T-helper 9 cell (primary cell): Measurements from ENCODE around the gene PRSS16.
"Not testable (repeated sequence)": the region's sequence is repeated elsewhere in the genome, so short reads cannot be mapped to it uniquely, and the experiment has no call there.

ENCODE experiments used
- DNase-seq: peaks from one replicate; pipeline ENCODE4 v3.0.0-alpha.2; 2020

PRSS16 gene

DNA sequence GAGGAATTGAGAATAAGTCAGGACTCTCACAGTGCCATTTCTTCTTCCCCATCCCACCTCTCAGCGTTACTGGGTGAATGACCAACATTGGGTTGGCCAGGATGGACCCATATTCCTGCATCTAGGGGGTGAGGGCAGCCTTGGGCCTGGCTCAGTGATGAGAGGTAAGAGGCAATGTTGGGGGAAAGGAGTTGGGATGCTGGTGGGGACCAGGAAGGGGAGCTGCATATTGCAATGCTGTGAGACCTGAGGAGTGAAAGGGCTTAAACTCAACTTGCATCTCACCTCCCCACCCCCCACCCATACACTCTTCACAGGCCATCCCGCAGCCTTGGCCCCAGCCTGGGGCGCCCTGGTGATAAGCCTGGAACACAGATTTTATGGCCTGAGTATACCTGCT is 1.3 kb downstream of the PRSS16 start:
- no peak for DNase-seq

DNA sequence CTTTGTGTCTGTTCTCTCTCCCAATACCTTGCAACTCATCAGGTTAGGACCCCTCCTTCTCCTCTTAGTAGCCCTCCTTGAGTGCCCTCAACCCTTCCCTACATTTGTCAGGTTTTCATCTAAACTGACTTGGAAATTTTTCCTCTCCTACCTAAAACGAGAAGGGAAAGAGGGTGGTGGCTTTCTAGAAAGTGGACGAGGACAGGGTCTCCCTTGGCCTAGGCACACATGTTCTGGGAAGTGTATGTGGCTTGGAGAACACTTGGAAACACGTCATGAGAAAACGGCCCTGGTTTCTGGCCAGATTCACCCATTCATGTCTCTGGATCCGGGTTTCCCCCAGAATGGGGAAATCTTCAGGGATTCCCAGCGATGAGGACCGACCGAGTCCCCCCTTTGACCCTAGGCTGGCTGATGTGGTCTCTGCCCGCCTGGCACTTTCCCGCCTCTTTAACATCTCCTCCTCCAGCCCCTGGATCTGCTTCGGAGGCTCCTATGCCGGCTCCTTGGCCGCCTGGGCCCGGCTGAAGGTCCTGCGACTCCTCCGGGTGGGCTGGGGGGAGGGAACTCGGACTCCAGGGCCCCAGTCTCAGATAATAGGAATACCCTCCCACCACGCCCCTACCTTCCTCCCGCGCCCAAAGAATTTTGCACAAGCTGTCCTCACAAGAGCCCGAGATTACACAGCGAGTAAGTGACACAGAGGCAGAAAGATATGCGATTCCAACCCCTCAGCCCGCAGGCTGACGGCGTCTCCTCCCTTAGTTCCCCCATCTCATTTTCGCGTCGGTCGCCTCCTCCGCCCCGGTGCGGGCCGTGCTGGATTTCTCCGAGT is 3.0 kb downstream of the PRSS16 start:
- no peak for DNase-seq

DNA sequence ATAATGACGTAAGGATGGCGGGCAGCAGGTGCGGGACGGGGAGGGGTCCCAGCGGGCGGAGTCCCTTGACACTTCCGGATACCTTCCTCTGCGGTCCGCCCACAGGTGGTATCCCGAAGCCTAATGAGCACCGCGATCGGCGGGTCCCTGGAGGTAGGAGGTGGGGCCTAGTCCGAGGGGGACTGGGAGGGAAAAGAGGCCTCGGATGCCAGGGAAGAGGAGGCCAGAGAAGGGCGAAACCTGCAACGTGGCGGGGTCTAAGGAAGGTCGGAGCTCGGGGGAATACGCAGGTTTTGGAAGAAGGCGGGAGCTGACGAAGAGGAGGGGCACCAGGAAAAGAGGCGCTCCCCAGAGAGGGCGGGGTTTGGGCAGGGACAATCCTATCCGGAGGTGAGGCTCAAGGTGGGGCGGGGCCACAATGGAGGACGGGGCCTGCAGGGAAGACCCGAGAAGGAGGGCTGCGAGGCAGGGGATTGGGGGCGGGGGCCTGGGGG is 3.7 kb downstream of the PRSS16 start:
- peak; percentile 24 for DNase-seq

DNA sequence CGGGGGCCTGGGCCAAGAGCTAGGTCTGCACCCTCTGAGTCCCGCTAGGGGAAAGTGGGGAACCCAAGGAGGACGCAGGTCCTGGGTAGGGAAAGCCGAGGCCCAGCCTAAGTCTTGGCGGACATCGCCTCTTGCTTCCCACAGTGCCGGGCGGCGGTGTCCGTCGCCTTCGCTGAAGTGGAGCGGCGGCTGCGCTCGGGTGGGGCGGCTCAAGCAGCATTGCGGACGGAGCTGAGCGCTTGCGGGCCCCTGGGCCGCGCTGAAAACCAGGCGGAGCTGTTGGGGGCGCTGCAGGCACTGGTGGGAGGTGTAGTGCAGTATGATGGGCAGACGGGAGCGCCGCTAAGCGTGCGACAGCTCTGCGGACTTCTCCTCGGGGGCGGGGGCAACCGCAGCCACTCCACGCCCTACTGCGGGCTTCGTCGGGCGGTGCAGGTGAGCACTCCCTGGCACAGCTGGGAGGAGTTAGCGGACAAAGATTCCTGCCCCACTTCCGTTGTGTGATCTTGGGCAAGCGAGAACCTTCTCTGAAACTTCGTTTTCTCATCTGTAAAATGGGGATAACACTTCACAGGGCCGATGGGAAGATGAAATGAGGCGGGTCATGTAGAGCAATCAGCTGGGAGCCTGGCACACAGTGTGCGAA is 4.2 kb downstream of the PRSS16 start:
- peak; percentile 41 for DNase-seq

DNA sequence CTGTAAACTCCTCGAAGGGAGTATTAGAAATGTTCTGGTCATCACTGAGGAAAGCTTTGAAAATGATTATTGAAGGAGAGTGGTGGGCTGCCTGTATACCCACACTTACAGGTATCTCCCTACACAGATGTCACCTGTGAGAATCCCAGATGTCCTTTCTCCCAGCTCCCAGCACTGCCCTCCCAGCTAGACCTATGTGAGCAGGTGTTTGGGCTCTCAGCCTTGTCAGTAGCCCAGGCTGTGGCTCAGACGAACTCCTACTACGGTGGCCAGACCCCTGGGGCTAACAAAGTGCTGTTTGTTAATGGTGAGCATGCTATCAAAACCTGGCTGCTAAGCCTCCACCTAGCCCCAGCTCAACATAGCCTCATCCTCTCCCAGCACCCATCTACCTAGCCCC is 7.1 kb downstream of the PRSS16 start:
- DNase-seq = no peak

DNA sequence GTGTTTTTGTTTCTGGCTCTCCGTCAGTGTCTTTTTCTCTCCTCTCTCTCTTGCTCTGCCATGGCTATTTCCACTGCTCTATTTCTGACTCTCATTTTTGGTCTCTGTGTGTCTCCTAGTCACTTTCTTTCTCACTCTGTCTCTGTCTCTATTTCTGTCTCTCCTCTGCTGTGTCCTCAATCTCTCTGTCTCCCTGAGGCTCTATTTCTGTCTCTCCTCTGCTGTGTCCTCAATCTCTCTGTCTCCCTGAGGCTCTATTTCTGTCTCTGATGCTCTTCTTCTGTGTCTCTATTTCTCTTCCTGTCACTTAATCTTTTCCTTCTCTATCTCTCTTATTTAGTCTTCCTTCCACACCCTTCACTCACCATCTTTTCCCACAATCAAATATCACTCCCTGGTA is 8.4 kb downstream of the PRSS16 start:
- DNase-seq = no peak

DNA sequence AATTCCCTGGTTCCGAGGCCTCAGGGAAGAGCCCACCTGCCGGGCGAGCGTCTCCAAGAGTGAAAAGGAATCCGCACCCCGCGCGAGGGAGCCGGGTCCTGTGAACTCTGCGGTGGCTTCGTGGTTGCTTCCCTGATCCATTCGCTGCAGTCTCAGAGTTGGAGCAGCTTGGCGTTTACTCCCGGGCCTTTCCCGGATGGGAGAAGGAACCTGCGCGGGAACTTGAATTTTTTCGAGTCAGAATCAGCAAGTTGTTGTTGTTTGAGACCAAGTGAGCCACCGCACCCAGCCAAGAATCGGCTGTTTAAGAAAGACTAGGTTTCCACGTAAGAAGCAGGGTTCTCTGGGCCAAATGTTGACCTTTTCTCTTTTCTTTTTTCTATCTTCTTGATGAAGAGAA is 12.9 kb downstream of the PRSS16 start:
- DNase-seq = no peak

DNA sequence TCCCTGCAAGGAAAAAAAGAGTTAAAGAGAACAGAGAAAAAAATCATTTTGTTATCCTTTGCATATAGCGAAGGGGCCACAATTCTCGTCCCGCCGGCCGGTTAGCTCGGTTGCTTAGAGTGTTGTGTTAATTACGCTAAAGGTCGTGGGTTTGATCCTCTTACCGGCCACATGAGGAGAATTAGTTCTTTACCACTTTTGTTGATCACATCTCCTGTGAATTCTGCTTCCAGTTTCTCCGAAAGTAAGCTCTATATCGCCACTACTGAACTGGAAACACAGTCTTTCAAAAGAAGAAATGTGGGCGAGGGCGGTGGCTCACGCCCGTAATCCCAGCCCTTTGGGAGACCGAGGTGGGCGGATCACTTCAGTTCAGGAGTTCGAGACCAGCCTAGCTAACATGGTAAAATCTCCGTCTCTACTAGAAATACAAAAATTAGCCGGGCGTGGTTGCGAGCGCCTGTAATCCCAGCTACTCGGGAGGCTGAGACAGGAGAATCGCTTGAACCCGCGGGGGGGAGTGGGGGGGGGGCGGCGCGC is 13.4 kb downstream of the PRSS16 start:
- no peak for DNase-seq

DNA sequence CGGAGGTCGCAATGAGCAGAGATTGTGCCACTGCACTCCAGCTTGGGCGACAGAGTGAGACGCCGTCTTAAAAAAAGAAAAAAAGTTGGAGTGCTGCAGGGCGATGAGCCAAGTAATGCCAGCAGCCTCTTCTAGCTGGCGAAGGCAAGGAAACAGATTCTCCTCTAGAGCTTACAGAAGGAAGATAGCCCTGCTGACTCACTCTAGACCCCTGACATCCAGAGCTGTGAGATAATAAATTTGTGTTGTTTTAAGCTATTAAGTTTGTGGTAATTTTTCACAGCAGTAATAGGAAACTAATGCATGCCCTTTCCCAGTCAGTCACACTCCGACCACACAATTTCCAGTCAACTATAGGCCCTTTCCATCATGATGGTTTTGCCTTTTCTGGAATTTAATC is 16.4 kb downstream of the PRSS16 start:
- DNase-seq = no peak

DNA sequence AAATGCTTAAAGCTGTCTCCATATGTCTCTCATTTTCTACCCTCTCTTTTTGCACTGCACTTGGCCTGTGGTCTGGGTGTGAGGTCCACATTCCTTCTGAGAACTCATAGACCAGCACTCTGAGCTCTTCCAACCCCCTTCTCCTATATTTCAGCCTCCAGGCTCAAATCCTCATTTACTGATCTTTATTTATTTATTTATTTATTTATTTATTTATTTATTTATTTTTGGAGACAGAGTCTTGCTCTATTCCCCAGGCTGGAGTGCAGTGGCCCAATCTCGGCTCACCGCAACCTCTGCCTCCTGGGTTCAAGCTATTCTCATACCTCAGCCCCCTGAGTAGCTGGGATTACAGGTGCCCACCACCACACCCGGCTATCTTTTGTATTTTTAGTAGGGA is 19.5 kb downstream of the PRSS16 start:
- DNase-seq = not testable (repeated sequence)

DNA sequence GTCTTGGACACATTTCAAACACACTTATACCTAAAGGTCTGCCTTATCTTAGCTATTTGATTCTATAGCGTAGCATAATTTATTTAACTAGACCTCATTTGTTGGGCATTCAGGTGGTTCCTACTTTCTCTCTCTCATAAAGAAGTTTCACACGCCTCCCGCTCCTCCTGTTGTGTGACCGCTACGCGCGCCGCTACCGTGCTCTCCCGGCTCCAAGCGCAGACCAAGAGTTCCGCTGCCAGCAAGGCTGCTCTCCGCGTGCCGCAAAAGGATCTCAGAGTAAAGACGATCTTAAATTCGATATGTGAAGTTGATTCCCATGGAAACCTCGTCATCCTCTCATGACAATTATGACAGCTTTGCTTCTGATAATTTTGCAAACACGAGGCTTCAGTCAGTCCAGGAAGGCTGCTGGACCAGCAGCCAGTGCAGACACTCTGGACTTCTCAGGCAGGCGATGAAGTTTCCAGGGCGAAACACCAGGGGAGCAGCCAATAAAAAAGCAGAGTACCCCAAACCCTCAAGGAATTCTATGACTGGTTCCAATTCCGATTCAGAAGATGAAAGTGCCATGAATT is 20.4 kb downstream of the PRSS16 start:
- DNase-seq = no peak

DNA sequence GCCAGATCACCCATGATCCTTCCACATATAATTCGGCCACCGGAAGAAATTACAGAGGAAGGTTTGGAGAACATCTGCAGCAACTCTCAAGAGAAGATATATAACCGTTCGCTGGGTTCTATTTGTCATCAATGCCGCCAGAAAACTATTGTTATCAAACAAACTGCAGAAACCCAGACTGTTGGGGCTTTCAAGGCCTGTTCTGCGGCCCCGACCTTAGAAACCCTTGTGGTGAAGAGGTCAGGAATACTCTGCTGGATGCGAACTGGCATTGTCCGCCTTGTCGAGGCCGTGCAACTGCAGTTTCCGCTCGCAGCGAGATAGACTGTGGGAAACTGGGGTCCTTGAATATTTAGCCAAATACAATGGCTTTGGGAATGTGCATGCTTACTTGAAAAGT is 21.3 kb downstream of the PRSS16 start:
- no peak for DNase-seq

DNA sequence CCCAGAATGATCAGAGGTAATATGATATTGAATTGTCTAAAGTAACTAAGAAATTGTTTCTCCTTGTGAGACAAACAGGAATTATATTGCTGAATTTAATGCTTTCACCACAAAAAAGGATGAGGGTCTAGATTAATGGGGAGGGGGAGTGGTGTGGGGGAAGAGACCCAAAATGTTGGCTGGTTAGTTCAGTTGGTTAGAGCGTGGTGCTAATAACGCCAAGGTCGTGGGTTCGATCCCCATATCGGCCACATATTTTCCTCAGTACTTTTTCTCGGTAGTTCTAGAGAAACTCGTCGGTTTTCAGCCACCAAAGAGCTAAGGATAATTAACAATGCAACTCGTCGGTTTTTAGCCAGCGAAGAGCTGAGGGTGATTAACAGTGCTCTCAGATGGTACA is 26.3 kb downstream of the PRSS16 start:
- DNase-seq = no peak

DNA sequence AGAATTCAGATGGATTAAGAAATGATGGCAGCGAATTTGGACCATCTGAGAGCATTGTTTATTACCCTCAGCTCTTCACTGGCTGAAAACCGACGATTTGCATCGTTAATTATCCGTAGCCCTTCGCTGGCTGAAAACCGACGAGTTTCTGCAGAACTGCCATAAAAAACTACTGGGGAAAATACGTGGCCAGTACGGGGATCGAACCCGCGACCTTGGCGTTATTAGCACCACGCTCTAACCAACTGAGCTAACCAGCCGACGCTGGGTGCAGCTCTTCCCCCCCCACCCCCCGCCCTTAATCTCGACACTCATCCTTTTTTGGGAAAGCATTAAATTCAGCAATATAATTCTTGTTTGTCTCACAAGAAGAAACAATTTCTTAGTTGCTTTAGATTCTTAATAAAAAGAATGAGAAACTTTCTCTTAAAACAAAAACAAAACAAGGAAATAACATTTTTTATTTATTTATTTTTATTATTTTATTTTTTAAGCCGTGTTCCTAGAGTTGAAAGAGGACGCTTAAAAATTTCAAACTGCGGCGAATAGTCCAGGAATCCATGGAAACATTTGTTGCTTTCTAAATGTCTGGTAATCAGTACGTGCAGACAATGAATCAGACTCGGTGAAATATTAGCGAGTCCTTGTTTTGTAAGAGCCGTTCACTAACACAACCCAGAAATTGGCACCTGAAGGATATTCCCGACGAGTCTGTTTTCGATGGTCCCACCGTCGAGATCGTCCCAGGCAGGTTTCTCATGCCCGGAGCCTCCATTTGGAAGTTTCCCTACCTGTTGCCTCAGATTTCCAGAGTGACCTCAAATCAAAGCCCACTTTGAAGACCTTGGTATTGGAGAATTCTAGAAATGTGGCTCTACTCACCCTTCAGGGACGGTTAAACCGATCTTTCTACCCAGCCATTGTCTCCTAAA is 27.8 kb downstream of the PRSS16 start:
- DNase-seq = no peak

DNA sequence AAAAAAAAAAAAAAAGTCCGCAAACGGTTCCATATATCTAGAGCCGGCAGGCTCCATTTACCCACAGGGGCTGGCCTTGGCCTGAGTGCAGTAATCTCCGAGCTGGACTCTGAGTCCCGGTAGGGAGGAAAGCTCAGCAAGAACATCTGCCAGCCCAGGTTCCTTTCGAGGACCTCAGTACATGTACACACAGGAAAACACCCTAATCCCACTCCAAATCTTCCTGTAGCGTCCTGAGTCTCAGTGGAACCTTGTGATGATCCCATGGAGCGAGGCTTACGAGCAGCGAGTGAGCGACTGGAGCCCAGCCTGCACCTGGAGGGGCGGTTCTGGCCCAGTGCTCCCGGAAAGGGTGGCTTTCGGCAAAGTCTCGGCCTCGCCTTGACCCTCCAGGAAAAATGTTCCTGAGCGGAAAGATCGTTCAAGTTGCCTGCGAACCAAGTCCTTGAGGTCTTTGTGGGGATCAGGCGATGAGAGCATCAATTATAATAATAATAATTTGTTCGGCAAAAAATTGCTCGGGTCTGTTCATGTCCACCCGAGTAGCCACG is 32.1 kb downstream of the PRSS16 start:
- no peak for DNase-seq

DNA sequence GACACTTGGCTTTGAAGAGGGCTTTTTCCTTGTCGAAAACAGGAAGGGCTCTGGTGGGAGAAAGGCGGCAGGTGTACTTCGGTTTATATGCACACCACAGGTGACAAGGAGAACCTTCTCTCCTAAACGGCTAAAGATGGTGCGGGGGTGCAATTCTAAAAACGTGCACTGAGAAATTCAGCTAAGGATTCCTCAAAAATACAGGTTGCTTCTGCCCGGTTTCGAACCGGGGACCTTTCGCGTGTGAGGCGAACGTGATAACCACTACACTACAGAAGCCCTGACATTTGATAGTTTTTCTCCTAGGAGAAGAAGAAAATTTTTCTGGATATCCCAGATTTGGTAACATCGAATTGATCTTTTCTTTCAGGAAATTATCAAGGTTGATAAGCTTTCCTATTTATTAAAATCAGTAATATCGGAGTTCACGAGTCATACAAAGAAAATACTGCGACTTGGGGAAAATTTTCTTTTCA is 32.6 kb downstream of the PRSS16 start:
- DNase-seq = no peak

DNA sequence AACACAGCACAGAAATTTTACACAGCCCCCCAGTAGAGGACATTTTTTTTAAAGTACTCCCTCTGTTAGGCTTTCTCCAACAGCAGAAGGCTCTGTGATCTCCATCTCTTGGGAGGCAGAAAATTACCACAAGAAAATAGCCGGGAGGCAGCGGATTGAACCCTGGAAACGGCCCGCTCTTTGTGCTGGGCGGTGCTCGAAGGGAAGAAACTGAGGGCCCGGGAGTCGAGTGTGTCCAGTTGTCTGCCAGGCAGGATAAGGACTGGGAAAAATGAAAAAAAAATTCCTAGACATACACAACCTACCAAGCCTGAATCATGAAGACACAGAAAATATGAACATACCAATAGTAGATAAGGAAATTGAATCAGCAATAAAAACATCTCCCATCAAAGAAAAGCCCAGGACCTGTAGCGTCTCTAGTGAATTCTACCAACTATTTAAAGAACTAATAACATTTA is 33.1 kb downstream of the PRSS16 start:
- DNase-seq = no peak

DNA sequence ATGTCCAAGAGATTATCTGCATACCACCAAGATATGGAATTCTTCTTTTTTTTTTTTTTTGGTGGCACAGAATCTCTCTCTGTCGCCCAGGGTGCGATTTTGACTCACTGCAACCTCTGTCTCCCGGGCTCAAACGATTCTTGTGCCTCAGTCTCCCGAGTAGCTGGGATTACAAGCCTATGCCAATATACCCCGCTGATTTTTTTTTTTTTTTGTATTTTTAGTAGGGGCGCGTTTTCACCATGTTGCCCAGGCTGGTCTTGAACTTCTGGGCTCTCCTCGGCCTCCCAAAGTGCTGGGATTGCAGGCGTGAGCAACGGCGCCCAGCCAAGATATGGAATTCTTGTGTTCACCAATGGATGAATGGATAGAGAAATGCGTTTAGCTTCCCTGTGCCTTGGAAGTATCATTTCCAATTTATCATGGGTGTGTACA is 33.6 kb downstream of the PRSS16 start:
- no peak for DNase-seq

DNA sequence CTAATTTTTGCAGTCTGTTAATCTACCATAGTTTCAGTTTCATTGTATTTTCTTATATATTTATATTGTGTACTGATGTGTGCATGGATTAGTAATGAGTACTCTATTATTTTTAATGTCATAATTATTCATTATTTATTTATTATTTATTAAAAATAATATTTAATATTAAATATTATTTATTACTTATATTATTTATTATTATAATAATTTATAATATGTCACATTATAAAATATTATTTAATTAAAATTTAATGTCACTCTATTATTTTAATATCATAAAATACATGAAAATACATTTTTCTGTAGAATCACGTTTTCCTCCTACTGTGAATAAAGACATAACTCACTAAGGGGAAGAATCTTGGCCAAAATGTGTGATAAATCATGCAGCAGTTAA is 34.1 kb downstream of the PRSS16 start:
- DNase-seq = no peak

DNA sequence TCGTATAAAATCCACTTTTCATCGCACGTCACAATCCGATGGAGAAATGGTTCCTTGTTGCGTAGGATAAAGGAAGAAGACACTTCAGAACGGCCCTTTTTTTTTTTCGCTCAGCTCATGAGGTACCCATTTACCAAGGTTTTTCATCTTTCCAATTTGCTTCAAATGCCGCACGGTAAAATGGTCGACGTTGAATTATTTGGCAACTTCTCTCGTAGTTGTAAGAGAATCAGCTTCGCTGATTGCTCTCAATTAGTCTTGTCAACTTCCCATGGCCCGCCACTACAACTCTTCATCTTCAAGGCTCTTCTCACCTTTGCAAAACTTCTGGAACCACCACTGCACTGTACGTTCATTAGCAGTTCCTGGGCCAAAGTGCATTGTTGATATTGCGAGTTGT is 35.8 kb downstream of the PRSS16 start:
- no peak for DNase-seq

DNA sequence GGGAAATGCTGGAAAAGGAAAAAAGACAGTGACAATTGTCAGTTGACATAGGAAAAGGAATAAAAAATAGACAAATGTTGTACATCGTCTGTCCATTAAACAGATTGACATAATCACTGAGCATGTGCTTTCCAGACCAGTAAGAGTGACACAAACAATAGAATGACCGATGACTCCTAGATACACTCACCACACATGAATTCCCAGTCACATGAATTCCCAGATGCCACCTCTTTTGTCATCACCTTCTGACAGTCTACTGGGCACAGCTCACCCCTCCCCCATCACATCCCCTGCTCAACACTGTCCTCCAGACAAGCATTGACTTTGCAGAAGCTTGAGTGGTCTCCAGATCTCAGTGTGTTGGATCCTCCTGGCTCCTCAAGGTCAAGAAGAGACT is 38.6 kb downstream of the PRSS16 start:
- no peak for DNase-seq

DNA sequence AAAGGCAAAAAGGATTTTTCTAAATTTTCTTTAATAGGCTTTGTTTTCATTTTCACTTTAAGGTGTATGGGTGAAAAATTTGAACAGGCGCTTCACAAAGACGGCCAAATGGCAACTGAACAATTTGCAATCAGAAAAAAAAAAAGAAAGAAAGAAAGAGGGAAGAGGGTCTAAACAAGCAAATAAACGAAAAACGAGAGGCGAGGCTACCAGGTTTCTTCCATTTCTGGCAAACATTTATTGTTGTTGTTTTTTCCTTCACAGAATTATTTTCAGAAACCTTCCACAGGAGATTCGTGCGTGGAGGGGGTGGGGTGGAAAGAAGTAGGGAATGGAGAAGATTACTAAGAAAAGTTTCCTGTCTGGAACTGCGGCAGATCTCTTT is 40.2 kb downstream of the PRSS16 start:
- DNase-seq = no peak
